ENCODE results near the gene LPAR5. TPM values are rescaled to one million over a fixed set of nuclear protein-coding genes. Genes with fewer than 3 reads are reported as not detected.
A peak's percentile ranks its signal among the peaks of the same experiment; 100 is the strongest.

Gene LPAR5
- total RNA-seq, 1 donor from 2014 or later = 15.0 TPM

- no peak for DNase-seq (ENCODE audit: low spot score)
These were observed 2.5 kb upstream of the LPAR5 start for GRCh38 chr12:6638305-6638704.

- no peak for DNase-seq (ENCODE audit: low spot score)
These were observed 344 bp downstream of the LPAR5 start for GRCh38 chr12:6635375-6635855.

- DNase-seq (ENCODE audit: low spot score) = no peak
These were observed 3.5 kb downstream of the LPAR5 start for GRCh38 chr12:6632026-6632983.

GRCh38 chr12:6631549-6631961 lies 4.2 kb downstream of the LPAR5 start:
- DNase-seq (ENCODE audit: low spot score) = no peak

- no peak for DNase-seq (ENCODE audit: low spot score)
These were observed 5.0 kb downstream of the LPAR5 start for GRCh38 chr12:6630736-6631135.

- no peak for DNase-seq (ENCODE audit: low spot score)
These were observed 8.1 kb downstream of the LPAR5 start for GRCh38 chr12:6627616-6628015.

GRCh38 chr12:6626654-6627283 lies 9.0 kb downstream of the LPAR5 start:
- DNase-seq (ENCODE audit: low spot score) = no peak

GRCh38 chr12:6620885-6621274 lies 14.9 kb downstream of the LPAR5 start:
- no peak for DNase-seq (ENCODE audit: low spot score)

GRCh38 chr12:6620137-6620884 lies 15.4 kb downstream of the LPAR5 start:
- DNase-seq (ENCODE audit: low spot score) = no peak

- no peak for DNase-seq (ENCODE audit: low spot score)
These were observed 17.1 kb downstream of the LPAR5 start for GRCh38 chr12:6618483-6619225.

GRCh38 chr12:6615802-6616201 lies 20.0 kb downstream of the LPAR5 start:
- DNase-seq (ENCODE audit: low spot score) = no peak

- no peak for DNase-seq (ENCODE audit: low spot score)
These were observed 21.1 kb downstream of the LPAR5 start for GRCh38 chr12:6614513-6615172.

- peak; percentile 94 for DNase-seq (ENCODE audit: low spot score)
These were observed 21.8 kb downstream of the LPAR5 start for GRCh38 chr12:6613776-6614512.

- peak; percentile 79 for DNase-seq (ENCODE audit: low spot score)
These were observed 22.6 kb downstream of the LPAR5 start for GRCh38 chr12:6613015-6613775.

GRCh38 chr12:6612652-6613014 lies 23.1 kb downstream of the LPAR5 start:
- no peak for DNase-seq (ENCODE audit: low spot score)

- no peak for DNase-seq (ENCODE audit: low spot score)
These were observed 23.5 kb downstream of the LPAR5 start for GRCh38 chr12:6612247-6612646.

GRCh38 chr12:6608592-6609281 lies 27.0 kb downstream of the LPAR5 start:
- no peak for DNase-seq (ENCODE audit: low spot score)

GRCh38 chr12:6607751-6608591 lies 27.8 kb downstream of the LPAR5 start:
- peak; percentile 65 for DNase-seq (ENCODE audit: low spot score)

All from mucosa of gallbladder (tissue), 1 donor.